GM19023 (cell line): Measurements from ENCODE around the gene UTP3.
"Not testable (repeated sequence)": the region's sequence is repeated elsewhere in the genome, so short reads cannot be mapped to it uniquely, and the experiment has no call there.

ENCODE experiments used
- ATAC-seq: cut with Tn5 transposase; IDR thresholded peaks from one replicate; pipeline ENCODE4 v1.9.1; 2021; ENCODE audit warnings: mild to moderate bottlenecking, moderate library complexity; ENCODE audit not compliant: unreplicated experiment

Gene UTP3

DNA sequence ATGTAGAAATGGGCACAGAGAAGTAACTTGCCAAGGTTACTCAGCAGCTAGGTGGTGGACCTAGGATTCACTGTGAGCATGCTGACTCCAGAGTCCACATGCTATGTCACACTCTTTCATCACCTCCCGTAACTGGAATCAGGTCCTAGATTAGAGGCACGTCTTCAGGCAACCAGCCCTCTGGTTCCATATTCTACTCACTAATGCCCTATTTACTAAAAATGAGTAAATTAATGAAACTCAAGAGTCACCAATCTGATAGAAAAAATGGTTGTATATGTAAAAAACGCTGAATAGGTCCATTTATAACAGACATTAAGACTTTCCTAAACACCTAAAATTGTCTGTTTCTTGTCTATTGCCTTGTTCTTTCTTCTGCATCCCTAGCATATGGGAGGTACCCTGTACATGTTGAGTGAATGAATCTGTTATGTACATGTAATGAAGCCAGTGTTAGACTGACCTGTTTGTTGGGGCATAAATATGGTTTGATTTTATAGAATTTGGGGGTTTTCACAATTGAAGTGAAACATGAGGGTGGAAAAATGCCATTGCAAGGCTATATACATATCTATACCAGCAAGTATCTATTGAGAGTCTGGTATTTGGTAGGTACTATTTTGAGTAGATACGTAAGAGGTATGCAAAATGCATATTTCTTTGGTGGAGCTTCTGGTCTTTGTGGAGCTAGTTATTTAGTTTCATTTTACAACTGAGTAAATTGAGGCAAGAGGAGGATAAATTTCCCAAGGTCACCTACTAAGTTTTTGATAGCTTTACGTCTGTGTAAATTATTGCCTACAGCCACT is 26.0 kb downstream of the UTP3 start:
- ATAC-seq = peak; percentile 38

DNA sequence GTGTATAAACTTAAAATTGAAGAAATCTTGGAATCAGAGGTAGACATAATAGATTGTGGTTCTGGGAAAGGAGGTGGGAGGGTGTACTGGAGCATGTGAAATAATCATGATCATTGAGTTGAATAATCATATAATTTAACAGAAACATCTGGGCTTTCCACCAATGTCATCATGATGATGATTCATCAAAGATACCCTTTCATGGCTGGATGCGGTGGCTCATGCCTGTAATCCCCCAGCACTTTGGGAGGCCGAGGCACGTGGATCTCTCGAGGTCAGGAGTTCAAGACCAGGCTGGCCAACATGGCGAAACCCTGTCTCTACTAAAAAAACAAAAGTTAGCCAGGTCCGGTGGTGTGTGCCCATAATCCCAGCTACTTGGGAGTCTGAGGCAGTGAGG is 26.8 kb downstream of the UTP3 start:
- no peak for ATAC-seq

DNA sequence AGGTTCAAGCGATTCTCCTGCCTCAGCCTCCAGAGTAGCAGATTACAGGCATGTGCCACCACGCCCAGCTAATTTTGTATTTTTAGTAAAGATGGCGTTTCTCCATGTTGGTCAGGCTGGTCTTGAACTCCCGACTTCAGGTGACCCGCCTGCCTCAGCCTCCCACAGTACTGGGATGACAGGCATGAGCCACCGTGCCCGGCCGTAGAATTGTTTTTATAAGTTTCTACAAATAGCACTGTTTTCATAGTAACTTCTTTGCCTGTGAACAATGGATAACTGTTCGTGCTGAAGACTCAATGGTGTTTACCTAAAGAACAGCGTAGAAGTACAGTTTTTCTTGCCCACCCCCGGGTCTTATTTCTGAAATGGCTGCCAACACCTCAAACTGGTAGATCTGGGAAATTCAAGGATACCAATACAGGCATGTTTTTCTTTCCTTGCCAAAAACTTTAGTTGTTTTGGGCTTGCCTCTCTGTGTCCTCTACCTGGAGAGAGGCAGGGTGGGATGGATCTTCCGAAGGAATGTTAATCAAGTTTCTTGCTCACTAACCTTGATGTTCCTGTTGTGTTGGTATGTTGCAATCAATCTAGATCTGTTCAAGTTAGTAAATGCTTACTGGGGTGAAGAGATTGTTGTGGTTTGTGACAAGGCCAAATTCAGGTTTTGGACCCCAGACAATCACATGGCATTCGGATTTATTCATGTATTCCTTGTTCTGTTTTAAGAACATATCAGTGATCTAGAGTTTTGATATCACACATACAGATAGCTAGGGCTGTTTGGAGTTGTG is 30.7 kb downstream of the UTP3 start:
- no peak for ATAC-seq

DNA sequence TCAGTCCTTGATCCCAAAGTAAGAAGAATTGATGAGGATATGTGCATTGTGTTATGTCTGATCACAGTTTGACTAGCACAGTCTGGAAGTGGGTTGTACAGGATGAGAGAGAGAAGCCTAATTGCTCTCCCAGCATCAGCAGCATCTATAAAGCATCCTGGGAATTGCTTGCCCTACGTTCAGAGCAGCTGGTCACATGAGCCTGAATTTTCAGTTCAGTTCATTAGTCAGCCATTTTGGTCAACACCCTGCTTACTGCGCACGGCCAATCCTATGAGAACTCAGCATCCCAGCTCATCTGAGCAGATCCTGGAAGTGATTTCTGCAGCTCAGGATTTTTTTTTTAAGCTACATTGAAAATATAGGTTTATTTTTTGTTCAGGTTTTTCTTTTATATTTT is 33.4 kb downstream of the UTP3 start, which contains the start of gene RUFY3:
Gene RUFY3, plus strand, starts transcription at position 218 of the 400 bp plus-strand sequence. CDS start 610 bp downstream, outside the sequence.
- ATAC-seq = no peak

DNA sequence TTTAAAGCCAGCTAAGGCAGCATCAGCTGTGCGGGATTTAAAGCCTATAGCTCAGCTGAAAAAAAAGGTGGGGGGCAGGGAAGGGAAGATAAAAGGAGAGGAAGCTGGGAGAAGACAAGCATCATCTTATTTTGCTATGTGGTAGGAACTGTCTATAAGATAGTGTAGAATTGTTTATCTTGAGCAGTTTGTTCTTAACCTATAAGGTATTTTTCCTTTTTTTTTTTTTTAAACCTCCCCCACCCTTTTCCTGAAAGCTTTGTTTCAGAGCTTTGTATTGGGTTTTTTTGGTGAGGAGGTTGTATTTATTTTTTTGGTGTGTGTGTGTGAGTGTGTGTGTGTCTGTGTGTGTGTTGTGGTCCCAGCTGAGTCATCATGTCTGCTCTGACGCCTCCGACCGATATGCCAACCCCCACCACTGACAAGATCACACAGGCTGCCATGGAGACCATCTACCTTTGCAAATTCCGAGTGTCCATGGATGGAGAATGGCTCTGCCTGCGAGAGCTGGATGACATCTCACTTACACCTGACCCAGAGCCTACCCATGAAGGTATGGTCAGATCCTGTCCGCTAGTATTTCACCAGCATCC is 34.0 kb downstream of the UTP3 start:
- no peak for ATAC-seq

DNA sequence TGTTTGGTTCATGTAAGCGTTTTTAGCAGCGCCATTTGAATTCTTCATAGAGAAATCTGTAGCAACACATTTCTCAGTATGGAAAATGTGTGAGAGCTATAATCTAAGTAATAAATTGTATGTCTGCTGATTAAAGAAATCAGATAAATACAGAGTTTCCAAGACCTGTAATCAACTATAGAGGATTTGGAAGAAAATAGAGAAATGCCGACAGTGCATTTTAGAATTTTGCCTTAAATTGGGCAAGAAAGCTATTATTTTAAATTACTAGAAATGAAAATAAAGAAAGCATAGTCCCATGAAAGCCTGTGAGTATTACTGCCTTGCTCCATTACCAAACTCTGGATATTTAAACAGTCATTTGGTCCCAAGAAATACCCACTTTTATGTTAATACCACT is 36.1 kb downstream of the UTP3 start:
- ATAC-seq = no peak

DNA sequence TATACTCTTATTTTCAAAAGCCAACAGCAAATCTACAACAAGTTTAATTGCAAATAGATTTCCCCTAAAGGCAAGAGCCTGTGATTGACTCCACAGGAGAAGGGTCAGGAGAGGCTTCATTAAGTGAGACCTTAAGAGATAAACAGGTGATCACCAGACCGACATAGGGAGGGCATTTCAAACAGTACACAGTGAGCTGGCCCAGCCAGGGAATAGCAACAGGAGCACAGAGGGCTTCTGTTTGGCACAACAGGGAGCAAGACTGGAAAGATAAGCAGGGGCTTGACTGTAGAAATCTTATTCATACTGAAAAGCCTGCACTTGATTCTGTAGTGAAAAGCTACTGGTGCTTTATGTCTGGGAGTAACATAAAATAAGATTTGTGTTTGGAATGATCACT is 37.3 kb downstream of the UTP3 start:
- no peak for ATAC-seq

DNA sequence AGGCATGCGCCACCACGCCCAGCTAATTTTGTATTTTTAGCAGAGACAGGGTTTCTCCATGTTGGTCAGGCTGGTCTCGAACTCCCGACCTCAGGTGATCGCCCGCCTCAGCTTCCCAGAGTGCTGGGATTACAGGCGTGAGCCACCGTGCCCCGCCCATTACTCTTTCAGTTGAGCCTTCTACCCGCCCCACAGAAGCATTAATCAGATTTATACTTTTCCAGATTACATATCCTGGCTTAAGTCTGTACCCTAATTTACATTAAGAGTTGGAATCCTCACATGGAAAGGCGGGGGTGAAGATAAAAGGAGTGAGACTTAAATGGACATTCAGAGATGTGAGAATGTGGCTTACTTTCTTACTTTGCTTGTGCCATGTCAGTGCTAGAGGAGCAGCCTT is 38.2 kb downstream of the UTP3 start:
- not testable (repeated sequence) for ATAC-seq

DNA sequence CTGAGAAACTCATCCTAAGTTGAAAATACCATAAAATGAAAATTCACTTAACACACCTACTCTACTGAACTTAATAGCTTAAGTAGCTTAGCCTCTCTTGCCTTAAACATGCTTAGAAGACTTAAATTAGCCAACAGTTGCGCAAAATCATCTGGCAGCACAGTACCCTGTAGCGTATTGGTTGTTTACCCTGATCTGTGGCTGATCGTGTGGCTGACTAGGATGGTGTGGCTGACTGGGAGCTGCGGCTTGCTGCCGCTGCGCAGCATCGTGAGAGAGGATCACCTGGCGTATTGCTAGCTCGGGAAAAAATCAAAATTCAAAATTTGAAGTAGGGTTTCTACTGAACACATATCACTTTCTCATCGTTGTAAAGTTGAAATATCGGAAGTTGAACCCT is 39.8 kb downstream of the UTP3 start:
- no peak for ATAC-seq

DNA sequence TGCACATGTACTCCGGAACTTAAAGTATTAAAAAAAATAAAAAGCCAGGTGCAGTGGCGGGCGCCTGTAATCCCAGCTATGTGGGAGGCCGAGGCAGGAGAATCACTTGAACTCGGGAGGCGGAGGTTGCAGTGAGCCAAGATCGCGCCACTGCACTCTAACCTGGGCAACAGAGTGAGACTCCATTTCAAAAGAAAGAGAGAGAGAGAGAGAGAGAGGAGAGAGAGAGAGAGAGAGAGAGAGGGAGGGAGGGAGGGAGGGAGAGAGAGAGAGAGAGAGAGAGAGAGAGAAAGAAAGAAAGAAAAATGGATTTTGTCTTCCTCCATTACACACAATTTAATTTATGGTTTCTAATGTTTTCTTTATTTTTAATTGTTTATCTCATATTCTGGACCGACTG is 44.5 kb downstream of the UTP3 start:
- not testable (repeated sequence) for ATAC-seq

DNA sequence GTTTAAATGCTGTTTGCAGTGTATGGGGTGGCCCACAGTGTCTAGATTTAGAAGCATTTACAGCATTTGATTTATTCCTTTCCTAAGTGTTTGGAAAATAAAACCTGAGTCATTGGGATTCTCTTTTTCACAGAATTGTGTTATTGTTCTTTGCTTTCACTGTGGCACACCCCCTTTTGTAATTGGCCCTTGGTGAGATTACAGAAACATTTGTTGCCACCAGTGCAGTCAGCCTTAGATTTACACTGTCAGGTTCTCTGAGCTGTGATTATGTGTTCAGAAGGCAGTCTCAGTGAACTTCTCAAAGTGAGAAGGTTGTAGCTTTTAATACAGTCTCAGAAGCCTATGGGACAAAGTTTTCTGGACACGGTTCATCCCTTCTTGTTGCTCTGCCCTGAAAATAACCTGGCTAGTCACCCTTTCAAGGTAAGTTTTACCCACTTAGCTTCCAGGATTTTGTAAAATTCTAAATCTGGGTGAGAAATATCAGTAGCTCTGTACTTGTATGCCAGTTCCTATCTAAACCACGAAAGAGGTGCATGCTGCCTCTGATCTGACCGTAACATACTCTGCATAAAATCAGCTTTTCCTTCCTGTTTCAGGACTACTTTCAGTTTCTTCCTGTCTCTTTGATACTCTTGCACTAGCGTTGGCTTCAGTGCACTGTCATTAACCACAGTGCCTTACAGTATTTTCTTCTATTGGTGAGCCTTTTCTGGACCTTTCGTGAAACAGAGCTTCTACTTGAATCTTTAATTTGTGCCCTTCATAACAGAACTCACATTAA is 46.0 kb downstream of the UTP3 start:
- peak; percentile 88 for ATAC-seq

DNA sequence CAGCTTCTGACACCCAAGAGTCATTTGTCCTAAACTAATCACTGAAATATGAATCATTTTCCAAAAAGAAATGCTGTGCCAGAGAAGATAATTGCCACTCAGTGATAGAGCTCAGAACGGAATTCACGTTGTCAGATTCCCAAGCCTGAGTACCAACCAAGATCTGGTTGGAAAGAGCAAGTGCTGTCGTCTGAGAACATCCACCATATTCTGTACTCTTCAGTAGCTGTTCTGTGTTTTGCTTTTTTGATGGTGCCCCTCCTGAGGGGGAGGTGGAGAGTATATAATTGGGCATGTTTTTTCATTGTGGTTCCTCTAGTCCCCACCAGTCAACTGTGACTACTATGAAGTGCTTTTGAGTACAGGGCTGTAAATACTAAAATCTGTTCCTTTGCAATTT is 46.6 kb downstream of the UTP3 start:
- ATAC-seq = no peak

DNA sequence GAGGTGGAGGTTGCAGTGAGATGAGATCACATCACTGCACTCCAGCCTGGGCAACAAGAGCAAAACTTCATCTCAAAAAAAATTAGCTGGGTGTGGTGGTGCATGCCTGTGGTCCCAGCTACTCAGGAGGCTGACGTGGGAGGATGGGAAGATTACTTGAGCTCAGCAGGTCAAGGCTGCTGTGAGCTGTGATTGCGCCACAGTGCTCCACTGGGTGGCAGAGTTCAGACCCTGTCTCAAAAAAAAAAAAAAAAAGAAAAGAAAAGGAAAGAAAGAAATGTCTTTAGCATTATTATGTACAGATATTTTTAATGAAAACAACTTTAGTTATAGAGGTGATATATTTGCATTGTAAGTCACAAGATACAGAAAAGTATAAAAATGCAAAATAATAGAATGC is 47.6 kb downstream of the UTP3 start:
- not testable (repeated sequence) for ATAC-seq

DNA sequence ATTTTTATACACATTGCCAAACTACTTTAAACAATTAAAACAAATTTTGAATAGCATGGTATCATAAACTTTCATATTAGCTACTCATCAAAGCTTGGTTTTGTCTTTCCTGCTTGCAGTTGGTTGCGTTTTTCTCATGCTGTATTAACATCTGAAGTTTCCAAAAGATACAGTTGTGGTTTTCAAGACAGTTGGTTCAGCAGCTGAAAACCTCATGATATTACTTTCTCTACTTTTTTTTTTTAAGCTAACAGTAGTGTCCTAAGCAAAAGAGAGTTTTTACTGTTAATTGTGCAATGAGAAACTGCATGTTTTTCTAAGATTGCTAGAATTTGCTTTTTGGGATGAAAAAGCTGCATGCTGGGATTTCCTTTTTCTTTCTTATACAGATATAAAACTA is 48.7 kb downstream of the UTP3 start:
- no peak for ATAC-seq

DNA sequence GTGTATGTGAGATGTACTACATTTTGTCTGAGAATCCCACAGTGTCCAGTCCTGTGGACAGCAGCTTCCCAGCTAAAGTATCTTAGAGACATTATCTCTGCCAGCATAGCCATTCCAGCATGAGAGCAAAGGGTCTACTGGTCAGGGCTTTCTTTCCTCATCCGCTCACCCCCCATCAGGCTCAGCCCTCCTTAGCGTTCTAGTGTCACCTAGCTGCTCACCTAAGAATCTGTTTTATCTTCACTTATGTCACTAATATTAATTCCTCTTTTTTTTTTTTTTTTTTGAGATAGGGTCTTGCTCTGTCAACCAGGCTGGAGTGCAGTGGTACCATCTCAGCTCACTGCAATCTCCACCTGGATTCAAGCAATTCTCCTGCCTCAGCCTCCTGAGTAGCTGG is 49.1 kb downstream of the UTP3 start:
- ATAC-seq = no peak

DNA sequence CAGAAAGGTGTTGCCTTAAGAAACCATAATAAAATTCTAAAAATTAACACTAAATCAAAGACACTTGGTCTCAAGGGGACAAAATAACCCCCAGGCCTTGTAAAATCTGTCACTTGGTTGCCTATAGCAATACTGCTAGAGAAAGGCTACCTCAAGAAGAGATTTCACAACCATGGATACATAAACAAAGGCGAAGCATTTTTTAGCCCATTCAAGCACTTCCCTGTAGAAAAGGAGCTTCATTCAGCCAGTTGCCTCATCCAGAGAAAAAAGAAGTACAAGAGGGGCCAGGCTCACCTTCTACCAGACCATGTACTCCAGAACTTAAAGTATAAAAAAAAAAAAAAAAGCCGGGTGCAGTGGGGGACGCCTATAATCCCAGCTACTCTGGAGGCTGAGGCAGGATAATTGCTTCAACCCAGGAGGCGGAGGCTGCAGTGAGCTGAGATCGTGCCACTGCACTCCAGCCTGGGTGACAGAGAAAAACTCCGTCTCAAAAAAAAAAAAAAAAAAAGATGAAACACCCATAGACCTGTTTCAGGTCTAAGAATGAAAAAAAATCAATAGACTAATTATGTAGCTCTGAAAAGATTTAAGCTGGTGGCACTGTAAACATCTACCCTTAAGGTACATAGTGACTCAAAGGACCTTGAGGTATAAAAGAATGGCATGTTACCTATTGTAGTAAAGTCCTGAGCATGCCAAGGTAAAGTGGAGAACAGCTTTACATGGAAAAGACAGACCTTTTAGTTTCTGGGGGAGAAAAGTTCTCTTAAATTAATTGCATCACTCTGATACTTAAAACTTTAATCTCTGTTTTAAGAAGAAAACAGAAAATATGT is 51.4 kb downstream of the UTP3 start:
- no peak for ATAC-seq
